Stimulated activated CD4-positive, alpha-beta T cell treated with anti-CD3 and anti-CD28 coated beads, Interleukin-2, amount 100 ng/mL, for 24 hours (primary cell): ENCODE data around the gene CSMD2.
"Not testable (repeated sequence)": the region's sequence is repeated elsewhere in the genome, so short reads cannot be mapped to it uniquely, and the experiment has no call there.

ENCODE experiments used
- DNase-seq, 2 donors: peaks; one replicate each; pipeline ENCODE4 v3.0.0-alpha.2; 2020

Gene CSMD2

GRCh38 chr1:34164771-34165391, at the start of gene CSMD2:
TSS of gene CSMD2 (minus strand) at chr1:34165230. CDS start at chr1:34165097, 133 bp downstream.
- no peak for DNase-seq

GRCh38 chr1:34213956-34214355, 48.9 kb upstream of the CSMD2 start:
- DNase-seq = no peak

- no peak for DNase-seq
These were observed 47.6 kb upstream of the CSMD2 start for GRCh38 chr1:34212673-34213072.

- no peak for DNase-seq
These were observed 34.9 kb upstream of the CSMD2 start for GRCh38 chr1:34199927-34200326.

- no peak for DNase-seq
These were observed 27.6 kb upstream of the CSMD2 start for GRCh38 chr1:34192621-34193020.

GRCh38 chr1:34190692-34191091, 25.7 kb upstream of the CSMD2 start:
- no peak for DNase-seq

GRCh38 chr1:34188985-34189384, 24.0 kb upstream of the CSMD2 start:
- DNase-seq = no peak

GRCh38 chr1:34188418-34188817, 23.4 kb upstream of the CSMD2 start:
- DNase-seq = no peak

GRCh38 chr1:34186741-34187494, 21.9 kb upstream of the CSMD2 start:
- no peak for DNase-seq

- not testable (repeated sequence) for DNase-seq
These were observed 18.4 kb upstream of the CSMD2 start for GRCh38 chr1:34183381-34183780.

GRCh38 chr1:34178072-34178471, 13.0 kb upstream of the CSMD2 start:
- DNase-seq = no peak

- no peak for DNase-seq
These were observed 12.0 kb upstream of the CSMD2 start, which contains the start of gene C1orf94 for GRCh38 chr1:34176830-34177603. TSS of gene C1orf94 (plus strand) at chr1:34176907. CDS start at chr1:34177790, 883 bp downstream.

- no peak for DNase-seq
These were observed 10.7 kb upstream of the CSMD2 start for GRCh38 chr1:34175744-34176143.

- DNase-seq = no peak
These were observed 2.4 kb upstream of the CSMD2 start for GRCh38 chr1:34167389-34167788.

GRCh38 chr1:34166625-34167361, 1.8 kb upstream of the CSMD2 start:
- no peak for DNase-seq

GRCh38 chr1:34166191-34166624, 1.2 kb upstream of the CSMD2 start:
- DNase-seq = no peak

- DNase-seq = no peak
These were observed 442 bp upstream of the CSMD2 start for GRCh38 chr1:34165422-34165921.

- DNase-seq = no peak
These were observed 968 bp downstream of the CSMD2 start for GRCh38 chr1:34163792-34164731.

- peak in 1 of 2 donors; percentile 39 for DNase-seq
These were observed 1.9 kb downstream of the CSMD2 start for GRCh38 chr1:34162852-34163766.

GRCh38 chr1:34156739-34157138, 8.3 kb downstream of the CSMD2 start:
- no peak for DNase-seq
